ENCODE data around the gene TMEM179.
"Not testable (repeated sequence)": the region's sequence is repeated elsewhere in the genome, so short reads cannot be mapped to it uniquely, and the experiment has no call there.

TMEM179 gene

GRCh38 chr14:104636846-104637545, 32.4 kb upstream of the TMEM179 start:
- not testable (repeated sequence) for DNase-seq

GRCh38 chr14:104636131-104636530, 31.6 kb upstream of the TMEM179 start:
- DNase-seq, result no peak

- DNase-seq, result no peak
These were observed 31.1 kb upstream of the TMEM179 start for GRCh38 chr14:104635717-104636116.

GRCh38 chr14:104634886-104635570, 30.5 kb upstream of the TMEM179 start:
- DNase-seq, result no peak

- DNase-seq, result no peak
These were observed 29.7 kb upstream of the TMEM179 start for GRCh38 chr14:104634138-104634760.

GRCh38 chr14:104633276-104634137, 28.9 kb upstream of the TMEM179 start:
- no peak for DNase-seq

GRCh38 chr14:104632781-104633180, 28.2 kb upstream of the TMEM179 start:
- no peak for DNase-seq

- DNase-seq, result no peak
These were observed 20.4 kb upstream of the TMEM179 start for GRCh38 chr14:104624939-104625338.

- no peak for DNase-seq
These were observed 9.7 kb upstream of the TMEM179 start for GRCh38 chr14:104614126-104614812.

- no peak for DNase-seq
These were observed 7.3 kb upstream of the TMEM179 start for GRCh38 chr14:104611881-104612280.

- DNase-seq, result no peak
These were observed 6.3 kb upstream of the TMEM179 start for GRCh38 chr14:104610749-104611310.

- DNase-seq, result no peak
These were observed 5.1 kb upstream of the TMEM179 start for GRCh38 chr14:104609666-104610065.

GRCh38 chr14:104603711-104604401, 716 bp downstream of the TMEM179 start:
- DNase-seq, result no peak

GRCh38 chr14:104602933-104603325, 1.6 kb downstream of the TMEM179 start:
- no peak for DNase-seq

- no peak for DNase-seq
These were observed 2.1 kb downstream of the TMEM179 start for GRCh38 chr14:104602315-104602932.

GRCh38 chr14:104601786-104602185, 2.8 kb downstream of the TMEM179 start:
- no peak for DNase-seq

- DNase-seq, result no peak
These were observed 3.8 kb downstream of the TMEM179 start for GRCh38 chr14:104600805-104601204.

- DNase-seq, result no peak
These were observed 4.4 kb downstream of the TMEM179 start for GRCh38 chr14:104600141-104600643.

GRCh38 chr14:104599446-104599845, 5.1 kb downstream of the TMEM179 start:
- no peak for DNase-seq

GRCh38 chr14:104598910-104599273, 5.7 kb downstream of the TMEM179 start:
- no peak for DNase-seq

All from inflammatory macrophage treated with lipopolysaccharide for 4 hours (primary cell).